Retina (tissue), 1 donor: ENCODE measurements around the gene MFF.

ENCODE experiments used
- DNase-seq: peaks from one replicate; pipeline ENCODE4 v3.0.0-alpha.2; 2016

Gene MFF

GRCh38 chr2:227324995-227325838 is at the start of gene MFF:
Gene MFF, plus strand, starts transcription at chr2:227325251. Its CDS starts 5,415 bp downstream, at chr2:227330666.
- peak; percentile 97 for DNase-seq

GRCh38 chr2:227280895-227281294 is 44.2 kb upstream of the MFF start:
- DNase-seq, result no peak

GRCh38 chr2:227285741-227286236 is 39.3 kb upstream of the MFF start:
- no peak for DNase-seq

- no peak for DNase-seq
These were observed 37.3 kb upstream of the MFF start for GRCh38 chr2:227287771-227288170.

- no peak for DNase-seq
These were observed 32.7 kb upstream of the MFF start for GRCh38 chr2:227292314-227292713.

- no peak for DNase-seq
These were observed 31.5 kb upstream of the MFF start for GRCh38 chr2:227293531-227293930.

- DNase-seq, result no peak
These were observed 29.2 kb upstream of the MFF start for GRCh38 chr2:227295806-227296205.

- DNase-seq, result no peak
These were observed 28.2 kb upstream of the MFF start for GRCh38 chr2:227296671-227297405.

- no peak for DNase-seq
These were observed 23.5 kb upstream of the MFF start for GRCh38 chr2:227301523-227301922.

GRCh38 chr2:227308784-227309183 is 16.3 kb upstream of the MFF start:
- DNase-seq, result no peak

GRCh38 chr2:227310756-227311110 is 14.3 kb upstream of the MFF start:
- DNase-seq, result no peak

GRCh38 chr2:227311861-227312506 is 13.1 kb upstream of the MFF start:
- DNase-seq, result no peak

- DNase-seq, result no peak
These were observed 12.5 kb upstream of the MFF start for GRCh38 chr2:227312579-227312978.

- DNase-seq, result no peak
These were observed 11.7 kb upstream of the MFF start for GRCh38 chr2:227313310-227313709.

- DNase-seq, result no peak
These were observed 7.2 kb upstream of the MFF start for GRCh38 chr2:227317834-227318233.

- DNase-seq, result no peak
These were observed 4.6 kb upstream of the MFF start for GRCh38 chr2:227320305-227321094.

GRCh38 chr2:227322530-227323205 is 2.4 kb upstream of the MFF start:
- no peak for DNase-seq

- DNase-seq, result no peak
These were observed 1.2 kb upstream of the MFF start for GRCh38 chr2:227323818-227324217.

- DNase-seq, result no peak
These were observed 433 bp upstream of the MFF start for GRCh38 chr2:227324642-227324994.

GRCh38 chr2:227325839-227326195 is 766 bp downstream of the MFF start:
- DNase-seq, result no peak

GRCh38 chr2:227326783-227327182 is 1.7 kb downstream of the MFF start:
- DNase-seq, result no peak

- no peak for DNase-seq
These were observed 10.7 kb downstream of the MFF start for GRCh38 chr2:227335713-227336112.
